ENCODE data around the gene BBC3.

- TF ChIP-seq CTCF (IDR thresholded peaks at IDR 0.05) = no peak
- TF ChIP-seq POLR2A (IDR thresholded peaks at IDR 0.05) = no peak
These were observed 29.5 kb upstream of the BBC3 start for GRCh38 chr19:47260476-47260875.

Data from body of pancreas (tissue), 4 donors.